ENCODE measurements around the gene KMT2D.

Gene KMT2D

GRCh38 chr12:49037947-49038237 is 22.7 kb downstream of the KMT2D start:
- no peak for DNase-seq (ENCODE audit: low read depth)
- no peak for TF ChIP-seq MYC (IDR thresholded peaks at IDR 0.05; ENCODE audit: low read depth, low read length)
- TF ChIP-seq CTCF (IDR thresholded peaks at IDR 0.05; ENCODE audit: low read depth, low read length), result no peak
- TF ChIP-seq MAX (IDR thresholded peaks at IDR 0.05; ENCODE audit: low read depth, low read length), result no peak
- TF ChIP-seq POLR2A (IDR thresholded peaks at IDR 0.05; ENCODE audit: extremely low read depth, insufficient read length), result no peak
- H3K4me3 ChIP-seq (ENCODE audit: low read depth, low read length), result no peak overlapping the region

- no peak overlapping the region for H3K4me3 ChIP-seq (ENCODE audit: low read depth, low read length)
- TF ChIP-seq POLR2A (IDR thresholded peaks at IDR 0.05; ENCODE audit: extremely low read depth, insufficient read length) (no peak), MYC (IDR thresholded peaks at IDR 0.05; ENCODE audit: low read depth, low read length) (no peak), CTCF (IDR thresholded peaks at IDR 0.05; ENCODE audit: low read depth, low read length) (no peak), MAX (IDR thresholded peaks at IDR 0.05; ENCODE audit: low read depth, low read length) (no peak)
- DNase-seq (ENCODE audit: low read depth), result no peak
Measured at GRCh38 chr12:49037111-49037946, 23.3 kb downstream of the KMT2D start.

GRCh38 chr12:49036029-49036428 is 24.6 kb downstream of the KMT2D start:
- no peak overlapping the region for H3K4me3 ChIP-seq (ENCODE audit: low read depth, low read length)
- no peak for DNase-seq (ENCODE audit: low read depth)
- TF ChIP-seq POLR2A (IDR thresholded peaks at IDR 0.05; ENCODE audit: extremely low read depth, insufficient read length), result no peak
- no peak for TF ChIP-seq CTCF (IDR thresholded peaks at IDR 0.05; ENCODE audit: low read depth, low read length)
- TF ChIP-seq MAX (IDR thresholded peaks at IDR 0.05; ENCODE audit: low read depth, low read length), result no peak
- no peak for TF ChIP-seq MYC (IDR thresholded peaks at IDR 0.05; ENCODE audit: low read depth, low read length)

- no peak for DNase-seq (ENCODE audit: low read depth)
- no peak for TF ChIP-seq CTCF (IDR thresholded peaks at IDR 0.05; ENCODE audit: low read depth, low read length)
- no peak for TF ChIP-seq MYC (IDR thresholded peaks at IDR 0.05; ENCODE audit: low read depth, low read length)
- TF ChIP-seq POLR2A (IDR thresholded peaks at IDR 0.05; ENCODE audit: extremely low read depth, insufficient read length), result no peak
- no peak for TF ChIP-seq MAX (IDR thresholded peaks at IDR 0.05; ENCODE audit: low read depth, low read length)
Measured at GRCh38 chr12:49034286-49034622, 26.3 kb downstream of the KMT2D start.

GRCh38 chr12:49033611-49034285 is 26.8 kb downstream of the KMT2D start:
- no peak for TF ChIP-seq MAX (IDR thresholded peaks at IDR 0.05; ENCODE audit: low read depth, low read length)
- no peak for TF ChIP-seq POLR2A (IDR thresholded peaks at IDR 0.05; ENCODE audit: extremely low read depth, insufficient read length)
- TF ChIP-seq MYC (IDR thresholded peaks at IDR 0.05; ENCODE audit: low read depth, low read length), result no peak
- no peak for DNase-seq (ENCODE audit: low read depth)
- no peak overlapping the region for H3K4me3 ChIP-seq (ENCODE audit: low read depth, low read length)

More at GRCh38 chr12:49034286-49034622, 26.3 kb downstream of the KMT2D start:
- no peak overlapping the region for H3K4me3 ChIP-seq (ENCODE audit: low read depth, low read length)
